GM23248 (cell line): ENCODE results near the gene FRAS1. TPM values are rescaled to one million over a fixed set of nuclear protein-coding genes. Genes with fewer than 3 reads are reported as not detected.
"Not testable (repeated sequence)": the region's sequence is repeated elsewhere in the genome, so short reads cannot be mapped to it uniquely, and the experiment has no call there.

Source experiments
- DNase-seq: peaks from one replicate; pipeline ENCODE4 v3.0.0-alpha.2; 2015
- H2AFZ ChIP-seq: fragments of 200-600 bp; sonication (generic); 2 replicates; pipeline ENCODE4 v1.6.1; 2016; ENCODE audit warnings: antibody characterized with exemption
- H3F3A ChIP-seq: fragments of 200-600 bp; sonication (generic); 2 replicates; pipeline ENCODE4 v1.6.1; 2016; ENCODE audit warnings: mild to moderate bottlenecking, antibody characterized with exemption, mixed run types; ENCODE audit not compliant: insufficient read depth
- H3K27ac ChIP-seq: fragments of 200-600 bp; sonication (generic); 2 replicates; pipeline ENCODE4 v1.5.1; 2016; ENCODE audit warnings: mild to moderate bottlenecking
- H3K27me3 ChIP-seq: fragments of 200-600 bp; sonication (generic); replicated peaks from 2 replicates; pipeline ENCODE4 v1.6.1; 2016; ENCODE audit warnings: mild to moderate bottlenecking; ENCODE audit not compliant: insufficient read depth
- H3K36me3 ChIP-seq: fragments of 200-600 bp; sonication (generic); 2 replicates; pipeline ENCODE4 v1.6.1; 2016; ENCODE audit warnings: low read depth, mild to moderate bottlenecking
- H3K4me1 ChIP-seq: fragments of 200-600 bp; sonication (generic); 2 replicates; pipeline ENCODE4 v1.6.1; 2016; ENCODE audit warnings: mild to moderate bottlenecking; ENCODE audit not compliant: insufficient read depth
- H3K4me2 ChIP-seq: fragments of 200-600 bp; sonication (generic); one replicate; pipeline ENCODE4 v1.6.1; 2016; ENCODE audit warnings: mild to moderate bottlenecking; ENCODE audit not compliant: unreplicated experiment
- H3K4me3 ChIP-seq: fragments of 200-600 bp; sonication (generic); 2 replicates; pipeline ENCODE4 v1.5.1; 2016; ENCODE audit warnings: mild to moderate bottlenecking
- H3K79me2 ChIP-seq: fragments of 200-600 bp; sonication (generic); 2 replicates; pipeline ENCODE4 v1.6.1; 2016; ENCODE audit warnings: mild to moderate bottlenecking; ENCODE audit not compliant: insufficient read depth
- H3K9ac ChIP-seq: fragments of 200-600 bp; sonication (generic); 2 replicates; pipeline ENCODE4 v1.6.1; 2016; ENCODE audit warnings: mild to moderate bottlenecking
- H3K9me2 ChIP-seq: fragments of 200-600 bp; sonication (generic); 2 replicates; pipeline ENCODE4 v1.6.1; 2016; ENCODE audit warnings: mixed run types, mild to moderate bottlenecking, moderate library complexity; ENCODE audit not compliant: insufficient read depth
- H3K9me3 ChIP-seq: fragments of 200-600 bp; sonication (generic); one replicate; pipeline ENCODE4 v1.6.1; 2017; ENCODE audit warnings: low read depth
- H4K20me1 ChIP-seq: fragments of 200-600 bp; sonication (generic); 2 replicates; pipeline ENCODE4 v1.6.0; 2016; ENCODE audit not compliant: insufficient read depth
- EZH2 ChIP-seq: fragments of 200-600 bp; sonication (generic); IDR thresholded peaks from 2 replicates; pipeline ENCODE4 v1.6.1; 2018; ENCODE audit warnings: antibody characterized with exemption, mild to moderate bottlenecking; ENCODE audit not compliant: insufficient read depth, poor library complexity, severe bottlenecking
- EZH2phosphoT487 ChIP-seq: fragments of 200-600 bp; sonication (generic); IDR thresholded peaks from 2 replicates; pipeline ENCODE4 v1.6.1; 2018; ENCODE audit warnings: antibody characterized with exemption, moderate library complexity, mild to moderate bottlenecking, low read depth; ENCODE audit not compliant: insufficient read depth
- WGBS, 2 experiments: methylation state at CpG; one replicate each; pipeline ENCODE4 v1.1.6; 2015 to 2017; ENCODE audit warnings: low lambda C conversion rate in 2 of 2, low coverage in 1 of 2; ENCODE audit errors: missing lambda C conversion rate in 2 of 2; 5-methylcytosine and 5-hydroxymethylcytosine counted together
- in situ Hi-C: fragments of 300-500 bp; cut with MboI; formaldehyde crosslinking; loops from 2 replicates; pipeline ENCODE4 v1.15.0; 2020
- polyA plus RNA-seq: library from polyadenylated mRNA; unstranded; fragments of >200 nt; fragmentation: Nextera tagmentation; extraction: Ambion mirVana; gene quantifications from 2 replicates; pipeline ENCODE4 v1.2.1, GENCODE V29; 2016
- total RNA-seq: library from RNA; depleted of rRNA; stranded (reverse); fragments of >200 nt; shearing (Covaris generic); gene quantifications from 2 replicates; pipeline ENCODE4 v1.2.3, GENCODE V29; 2014

Gene FRAS1
- total and polyA plus RNA-seq, 2 experiments from 2014 or later: 6.5 to 19.8 TPM

GRCh38 chr4:78205591-78205990, 148.5 kb downstream of the FRAS1 start:
- Histone ChIP-seq H3K9me3 (no peaks in the 10 kb centered on the region), H3K27me3 (no peaks in the 10 kb centered on the region), H3K4me3 (no peak overlapping the region), H3F3A (no peaks in the 10 kb centered on the region), H2AFZ (no peak overlapping the region), H3K79me2 (no peaks in the 10 kb centered on the region), H3K9me2 (no peaks in the 10 kb centered on the region), H3K4me2 (no peak overlapping the region), H3K36me3 (no peaks in the 10 kb centered on the region), H3K27ac (no peak overlapping the region), H4K20me1 (no peaks in the 10 kb centered on the region), H3K4me1 (no peaks in the 10 kb centered on the region), H3K9ac (no peak overlapping the region)
- TF ChIP-seq EZH2phosphoT487: no peak
- TF ChIP-seq EZH2: no peak
- in situ Hi-C loops: no loop called here
- 86 to 90% methylated on average over 2 of the region's 2 CpGs for WGBS, 2 experiments
- DNase-seq: no peak

GRCh38 chr4:78207541-78207940, 150.4 kb downstream of the FRAS1 start:
- no peak overlapping the region for H2AFZ ChIP-seq
- TF ChIP-seq EZH2 (no peak), EZH2phosphoT487 (no peak)
- no peak for DNase-seq

GRCh38 chr4:78207951-78208350, 150.8 kb downstream of the FRAS1 start:
- no peaks in the 10 kb centered on the region for H3K27me3 ChIP-seq
- no peak for DNase-seq
- H3K9me2 ChIP-seq: no peaks in the 10 kb centered on the region
- H3K4me3 ChIP-seq: no peak overlapping the region
- H3F3A ChIP-seq: no peaks in the 10 kb centered on the region
- in situ Hi-C loops: no loop called here
- no peaks in the 10 kb centered on the region for H3K79me2 ChIP-seq
- TF ChIP-seq EZH2 (no peak), EZH2phosphoT487 (no peak)
- H4K20me1 ChIP-seq: no peaks in the 10 kb centered on the region
- 54 to 63% methylated on average over 6 of the region's 6 CpGs for WGBS, 2 experiments
- no peak overlapping the region for H2AFZ ChIP-seq
- H3K9ac ChIP-seq: no peak overlapping the region
- no peaks in the 10 kb centered on the region for H3K4me1 ChIP-seq
- H3K27ac ChIP-seq: no peak overlapping the region
- H3K36me3 ChIP-seq: no peaks in the 10 kb centered on the region
- no peaks in the 10 kb centered on the region for H3K9me3 ChIP-seq
- no peak overlapping the region for H3K4me2 ChIP-seq

More at GRCh38 chr4:78207541-78207940, 150.4 kb downstream of the FRAS1 start:
- Histone ChIP-seq H3K9me3 (no peaks in the 10 kb centered on the region), H3K4me2 (no peak overlapping the region), H4K20me1 (no peaks in the 10 kb centered on the region), H3K9ac (no peak overlapping the region), H3K27ac (no peak overlapping the region), H3K4me1 (no peaks in the 10 kb centered on the region), H3K36me3 (no peaks in the 10 kb centered on the region), H3K79me2 (no peaks in the 10 kb centered on the region), H3K27me3 (no peaks in the 10 kb centered on the region), H3F3A (no peaks in the 10 kb centered on the region), H3K4me3 (no peak overlapping the region), H3K9me2 (no peaks in the 10 kb centered on the region)
- WGBS, 2 experiments: 80 to 91% methylated on average over 3 of the region's 3 CpGs
- in situ Hi-C loops: no loop called here

- H3F3A ChIP-seq, H3K36me3 ChIP-seq, DNase-seq, in situ Hi-C loops, H3K9me3 ChIP-seq, H3K27me3 ChIP-seq, H3K9me2 ChIP-seq, H3K79me2 ChIP-seq, H3K9ac ChIP-seq, H2AFZ ChIP-seq, H3K4me2 ChIP-seq, H4K20me1 ChIP-seq, H3K4me1 ChIP-seq, H3K27ac ChIP-seq, H3K4me3 ChIP-seq: not testable (repeated sequence)
- 83 to 87% methylated on average over 4 of the region's 4 CpGs for WGBS, 2 experiments
Observed at GRCh38 chr4:78208896-78209295, 151.8 kb downstream of the FRAS1 start.

- Histone ChIP-seq H2AFZ (no peak overlapping the region), H3K4me2 (no peak overlapping the region), H3K27me3 (no peaks in the 10 kb centered on the region), H3K9me3 (no peaks in the 10 kb centered on the region), H3K27ac (no peak overlapping the region), H3K79me2 (no peaks in the 10 kb centered on the region), H3K4me1 (no peaks in the 10 kb centered on the region), H3K9me2 (no peaks in the 10 kb centered on the region), H3K9ac (no peak overlapping the region), H4K20me1 (no peaks in the 10 kb centered on the region), H3K36me3 (no peaks in the 10 kb centered on the region), H3F3A (no peaks in the 10 kb centered on the region), H3K4me3 (no peak overlapping the region)
- in situ Hi-C loops: no loop called here
- no peak for DNase-seq
- WGBS, 2 experiments: 94 to 97% methylated on average over 6 of the region's 6 CpGs
- TF ChIP-seq EZH2phosphoT487 (no peak), EZH2 (no peak)
Observed at GRCh38 chr4:78210694-78211410, 153.7 kb downstream of the FRAS1 start.
